Esophagus squamous epithelium (tissue), 5 donors: Measurements from ENCODE around the gene GLDN. TPM values are rescaled to one million over a fixed set of nuclear protein-coding genes. Genes with fewer than 3 reads are reported as not detected.

Experiments used
- DNase-seq: peaks from one replicate; lab custom pipeline; 2025; lab: John Stamatoyannopoulos, UW
- H3K27ac ChIP-seq, 4 donors: fragments of 200-600 bp; sonication (generic); one replicate each; pipeline ENCODE4 v1.5.1; 2016 to 2019; ENCODE audit warnings: mild to moderate bottlenecking in 1 of 4
- H3K27me3 ChIP-seq, 4 donors: fragments of 200-600 bp; sonication (generic); 1 replicate in 3 of 4; 2 replicates in 1 of 4; pipeline versions ENCODE4 v1.5.1 to v1.6.0; 2017 to 2021; ENCODE audit warnings: antibody characterized with exemption in 1 of 4
- H3K36me3 ChIP-seq, 3 donors: fragments of 200-600 bp; sonication (generic); one replicate each; pipeline ENCODE4 v1.5.1; 2016 to 2019
- H3K4me1 ChIP-seq, 3 donors: fragments of 200-600 bp; sonication (generic); one replicate each; pipeline ENCODE4 v1.5.1; 2017 to 2019
- H3K4me3 ChIP-seq, 4 donors: fragments of 200-600 bp; sonication (generic); 1 replicate in 3 of 4; 2 replicates in 1 of 4; pipeline ENCODE4 v1.5.1; 2016 to 2019; ENCODE audit warnings: mild to moderate bottlenecking in 2 of 4, moderate library complexity in 1 of 4
- H3K9me3 ChIP-seq, 3 donors: fragments of 200-600 bp; sonication (generic); one replicate each; pipeline ENCODE4 v1.5.1; 2016 to 2019
- CTCF ChIP-seq, 6 experiments: fragments of 450-650 bp in 4 of 6; fragments of 200-600 bp in 2 of 6; sonication (generic) in 2 of 6; IDR thresholded peaks; one replicate each; pipeline ENCODE4 v1.5.1; 2016 to 2019; ENCODE audit warnings: antibody characterized with exemption in 6 of 6, mild to moderate bottlenecking in 4 of 6, moderate library complexity in 4 of 6
- POLR2A ChIP-seq, 4 donors: fragments of 450-650 bp; IDR thresholded peaks; one replicate each; pipeline ENCODE4 v1.6.1; 2017; ENCODE audit warnings: antibody characterized with exemption in 4 of 4, mild to moderate bottlenecking in 4 of 4, moderate library complexity in 3 of 4
- whole genome bisulfite sequencing, 2 donors: methylation state at CpG; one replicate each; pipeline ENCODE4 v1.1.5; 2018; 5-methylcytosine and 5-hydroxymethylcytosine counted together
- intact Hi-C: fragments of 100-400 bp; cut with DNase I; formaldehyde crosslinking; loops from one replicate; pipeline ENCODE4 v1.15.0; 2022
- total RNA-seq, 4 donors: library from RNA; depleted of rRNA; stranded (reverse); fragments of >200 nt; gene quantifications; one replicate each; pipeline ENCODE4 v1.1.0, GENCODE V29; 2016
- donor health status: DM: yes; HTN: yes; CAD: no.

The GLDN gene
- total RNA-seq, 4 donors from 2014 or later: 0.31 to 2.1 (median 0.74) TPM

GRCh38 chr15:51368307-51368706 is 26.9 kb downstream of the GLDN start:
- TF ChIP-seq POLR2A (IDR thresholded peaks at IDR 0.05) (no peak), CTCF (IDR thresholded peaks at IDR 0.05) (no peak)
- intact Hi-C loops: no loop called here
- peaks cover 0 to 29% (median 3%) of the 10 kb centered on the region in 3 donors for H3K4me1 ChIP-seq
- H3K27ac ChIP-seq: no peak overlapping the region
- H3K4me3 ChIP-seq: no peak overlapping the region
- no peak for DNase-seq
- no peaks in the 10 kb centered on the region for H3K9me3 ChIP-seq
- no peaks in the 10 kb centered on the region for H3K27me3 ChIP-seq
- WGBS, 2 donors: 78 to 83% methylated on average over 6 of the region's 6 CpGs
- no peaks in the 10 kb centered on the region for H3K36me3 ChIP-seq

GRCh38 chr15:51368751-51369450 is 27.4 kb downstream of the GLDN start:
- WGBS, 2 donors: 71 to 74% methylated on average over 2 to 3 of the region's 3 CpGs
- no peak overlapping the region for H3K4me3 ChIP-seq
- no peak overlapping the region for H3K27ac ChIP-seq
- intact Hi-C loops: no loop called here
- no peaks in the 10 kb centered on the region for H3K36me3 ChIP-seq
- no peaks in the 10 kb centered on the region for H3K27me3 ChIP-seq
- H3K4me1 ChIP-seq: peaks cover 0 to 29% (median 3%) of the 10 kb centered on the region in 3 donors
- no peak for TF ChIP-seq CTCF (IDR thresholded peaks at IDR 0.05)
- TF ChIP-seq POLR2A (IDR thresholded peaks at IDR 0.05): no peak
- no peaks in the 10 kb centered on the region for H3K9me3 ChIP-seq
- no peak for DNase-seq

GRCh38 chr15:51369451-51369761 is 28.0 kb downstream of the GLDN start:
- DNase-seq: no peak
- TF ChIP-seq CTCF (IDR thresholded peaks at IDR 0.05) (no peak), POLR2A (IDR thresholded peaks at IDR 0.05) (no peak)
- 82 to 85% methylated on average over 1 of the region's 1 CpG for WGBS, 2 donors
- H3K4me3 ChIP-seq: no peak overlapping the region
- no peaks in the 10 kb centered on the region for H3K9me3 ChIP-seq
- no peaks in the 10 kb centered on the region for H3K36me3 ChIP-seq
- no peak overlapping the region for H3K27ac ChIP-seq
- intact Hi-C loops: no loop called here
- no peaks in the 10 kb centered on the region for H3K27me3 ChIP-seq
- peaks cover 0 to 29% (median 3%) of the 10 kb centered on the region in 3 donors for H3K4me1 ChIP-seq

GRCh38 chr15:51371266-51371665 is 29.8 kb downstream of the GLDN start:
- DNase-seq: no peak
- peaks cover 0 to 25% (median 3%) of the 10 kb centered on the region in 3 donors for H3K4me1 ChIP-seq
- H3K27me3 ChIP-seq: no peaks in the 10 kb centered on the region
- no peak overlapping the region for H3K27ac ChIP-seq
- 28 to 40% methylated on average over 1 of the region's 1 CpG for WGBS, 2 donors
- H3K36me3 ChIP-seq: no peaks in the 10 kb centered on the region
- intact Hi-C loops: no loop called here
- TF ChIP-seq POLR2A (IDR thresholded peaks at IDR 0.05) (no peak), CTCF (IDR thresholded peaks at IDR 0.05) (no peak)
- no peaks in the 10 kb centered on the region for H3K9me3 ChIP-seq
- H3K4me3 ChIP-seq: no peak overlapping the region

- Histone ChIP-seq H3K4me1 (peaks cover 0 to 14% (median 0%) of the 10 kb centered on the region in 3 donors), H3K36me3 (no peaks in the 10 kb centered on the region), H3K27me3 (no peaks in the 10 kb centered on the region), H3K9me3 (no peaks in the 10 kb centered on the region), H3K27ac (no peak overlapping the region), H3K4me3 (no peak overlapping the region)
- DNase-seq: no peak
- TF ChIP-seq CTCF (IDR thresholded peaks at IDR 0.05) (no peak), POLR2A (IDR thresholded peaks at IDR 0.05) (no peak)
- intact Hi-C loops: no loop called here
Observed at GRCh38 chr15:51374131-51374530, 32.7 kb downstream of the GLDN start.
